Heart left ventricle (tissue), 13 donors: ENCODE data around the gene LRP1B.

Source experiments
- POLR2A ChIP-seq, 2 donors: fragments of 450-650 bp; IDR thresholded peaks; one replicate each; pipeline ENCODE4 v1.6.1; 2017; ENCODE audit warnings: antibody characterized with exemption in 2 of 2, mild to moderate bottlenecking in 2 of 2, moderate library complexity in 2 of 2
- TF ChIP-seq, protein P1 (sequence below), 12 donors: fragments of 200-600 bp; sonication (generic) in 4 of 12; IDR thresholded peaks; one replicate each; pipeline versions ENCODE4 v1.5.0 to v1.8.0; 2018 to 2022; ENCODE audit warnings: antibody characterized with exemption in 12 of 12, mild to moderate bottlenecking in 5 of 12
- donor health status: ischemic (EF 13 %, LVEDD 7.1; RV severe dilation, severe dysfunction).
- donor health status: DM: no; HTN: yes; CAD: no.
- donor health status: DM: no; HTN: no; CAD: no.
- donor health status: ischemic (EF 25% LVEDD 6.9; RV normal size, moderate dysfunction).
- donor health status: ischemic (EF 25% LVEDD 5.7; RV mildly dilated, moderate dysfunction).
- donor health status: ischemic (EF 35%, LVEDD 5.7; RV mildly dilated, moderate dysfunction).
- donor health status: nonischemic (EF 11% LVEDD 7.7; RV severe dilation, severe dysfunction).
- donor health status: DM: yes; HTN: yes; CAD: no.
- donor health status: PGD.
- donor health status: ischemic (EF 29% LVEDD 5.4; RV normal size, mild dysfunction).
- donor health status: nonischemic (EF 23%, LVEDD 6.1; RV moderate dilation, normal function).

DNA sequence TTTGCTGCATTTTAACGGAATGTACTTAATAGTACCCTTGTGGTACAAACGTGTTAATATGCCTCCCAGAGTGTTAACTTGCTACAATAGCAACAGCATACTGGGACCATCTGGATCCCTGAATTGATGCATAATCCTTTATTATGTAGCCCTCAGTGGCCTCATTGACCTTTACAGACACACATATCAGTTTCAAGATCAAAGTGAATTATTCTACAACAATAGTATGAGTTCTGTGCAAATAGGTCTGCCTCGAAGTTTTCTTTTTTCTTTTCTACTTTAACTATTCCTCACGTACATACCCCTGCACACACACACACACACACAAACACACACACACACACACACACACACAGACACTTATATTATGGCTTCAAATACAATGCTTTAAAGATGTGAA is 1622.1 kb downstream of the LRP1B start:
- TF ChIP-seq POLR2A (IDR thresholded peaks at IDR 0.05) = no peak
- TF ChIP-seq, protein P1, sequence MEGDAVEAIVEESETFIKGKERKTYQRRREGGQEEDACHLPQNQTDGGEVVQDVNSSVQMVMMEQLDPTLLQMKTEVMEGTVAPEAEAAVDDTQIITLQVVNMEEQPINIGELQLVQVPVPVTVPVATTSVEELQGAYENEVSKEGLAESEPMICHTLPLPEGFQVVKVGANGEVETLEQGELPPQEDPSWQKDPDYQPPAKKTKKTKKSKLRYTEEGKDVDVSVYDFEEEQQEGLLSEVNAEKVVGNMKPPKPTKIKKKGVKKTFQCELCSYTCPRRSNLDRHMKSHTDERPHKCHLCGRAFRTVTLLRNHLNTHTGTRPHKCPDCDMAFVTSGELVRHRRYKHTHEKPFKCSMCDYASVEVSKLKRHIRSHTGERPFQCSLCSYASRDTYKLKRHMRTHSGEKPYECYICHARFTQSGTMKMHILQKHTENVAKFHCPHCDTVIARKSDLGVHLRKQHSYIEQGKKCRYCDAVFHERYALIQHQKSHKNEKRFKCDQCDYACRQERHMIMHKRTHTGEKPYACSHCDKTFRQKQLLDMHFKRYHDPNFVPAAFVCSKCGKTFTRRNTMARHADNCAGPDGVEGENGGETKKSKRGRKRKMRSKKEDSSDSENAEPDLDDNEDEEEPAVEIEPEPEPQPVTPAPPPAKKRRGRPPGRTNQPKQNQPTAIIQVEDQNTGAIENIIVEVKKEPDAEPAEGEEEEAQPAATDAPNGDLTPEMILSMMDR (IDR thresholded peaks at IDR 0.05) = no peak
